SK-N-SH treated with all-trans-retinoic acid at 6 μM for 48 hours (cell line): ENCODE measurements around the gene STIMATE.

Source experiments
- CREB5 ChIP-seq: fragments of 250-450 bp; sonication (Bioruptor Pico); IDR thresholded peaks from 2 replicates; pipeline ENCODE4 v1.5.1; 2020; ENCODE audit warnings: low read depth, mild to moderate bottlenecking, moderate library complexity
- ESRRG ChIP-seq: fragments of 250-450 bp; sonication (Bioruptor Pico); IDR thresholded peaks from 2 replicates; pipeline ENCODE4 v1.6.1; 2021; ENCODE audit warnings: mild to moderate bottlenecking
- ISL1 ChIP-seq: fragments of 250-450 bp; sonication (Bioruptor Pico); IDR thresholded peaks from 2 replicates; pipeline ENCODE4 v2.1.2; 2022; ENCODE audit warnings: mild to moderate bottlenecking, moderate library complexity
- PATZ1 ChIP-seq: fragments of 250-450 bp; sonication (Bioruptor Pico); IDR thresholded peaks from 2 replicates; pipeline ENCODE4 v1.8.0; 2020; ENCODE audit warnings: mild to moderate bottlenecking, moderate library complexity, borderline replicate concordance
- RARB ChIP-seq: fragments of 250-450 bp; sonication (Bioruptor Pico); IDR thresholded peaks from 2 replicates; pipeline ENCODE4 v1.8.0; 2021; ENCODE audit warnings: mild to moderate bottlenecking, moderate library complexity
- SNAI2 ChIP-seq: fragments of 250-450 bp; sonication (Bioruptor Pico); IDR thresholded peaks from 2 replicates; pipeline ENCODE4 v1.5.0; 2020; ENCODE audit warnings: mild to moderate bottlenecking, moderate library complexity
- TCF4 ChIP-seq: fragments of 250-450 bp; sonication (Bioruptor Pico); IDR thresholded peaks from 2 replicates; pipeline ENCODE4 v1.8.0; 2021; ENCODE audit warnings: mild to moderate bottlenecking, moderate library complexity, borderline replicate concordance
- TSHZ2 ChIP-seq: fragments of 250-450 bp; sonication (Bioruptor Pico); IDR thresholded peaks from 2 replicates; pipeline ENCODE4 v1.5.0; 2020; ENCODE audit warnings: mild to moderate bottlenecking, moderate library complexity
- ZFP30 ChIP-seq: fragments of 450-650 bp; formaldehyde crosslinking; IDR thresholded peaks from 2 replicates; pipeline ENCODE4 v1.5.0; 2022; ENCODE audit warnings: mild to moderate bottlenecking, moderate library complexity

- TF ChIP-seq PATZ1 (CRISPR knock-in tag) (no peak), ESRRG (CRISPR knock-in tag) (no peak), SNAI2 (CRISPR knock-in tag) (no peak), TSHZ2 (CRISPR knock-in tag) (no peak), RARB (CRISPR knock-in tag) (no peak), ZFP30 (CRISPR knock-in tag) (no peak), TCF4 (CRISPR knock-in tag) (no peak), CREB5 (CRISPR knock-in tag) (no peak), ISL1 (CRISPR knock-in tag) (no peak)
These were observed 6.2 kb downstream of the STIMATE start for GRCh38 chr3:52891164-52891563.
